ENCODE data around the gene PRG2. TPM values are rescaled to one million over a fixed set of nuclear protein-coding genes. Genes with fewer than 3 reads are reported as not detected.

Gene PRG2
- total RNA-seq, 1 experiment from 2014 or later: not detected

- no peak overlapping the region for H3K9ac ChIP-seq (ENCODE audit: low read length)
- H3K4me3 ChIP-seq (ENCODE audit: low read length): no peak overlapping the region
- H3K36me3 ChIP-seq (ENCODE audit: insufficient read depth, low read length): peaks cover 70% of the 10 kb centered on the region
- H2AFZ ChIP-seq (ENCODE audit: low read length): no peak overlapping the region
- no peaks in the 10 kb centered on the region for H3K4me1 ChIP-seq (ENCODE audit: low read length)
- peaks cover 15% of the 10 kb centered on the region; the same call in 1 of the 2 replicates for H4K20me1 ChIP-seq (ENCODE audit: insufficient read depth, low read depth, low read length)
- H3K79me2 ChIP-seq (ENCODE audit: low read length): peaks cover 3% of the 10 kb centered on the region; the same call in 1 of the 2 replicates
- H3K4me2 ChIP-seq (ENCODE audit: low read depth, low read length, poor library complexity, severe bottlenecking): no peak overlapping the region
- H3K9me2 ChIP-seq (replicated peaks; ENCODE audit: insufficient read depth, low read length): no peaks in the 10 kb centered on the region
- DNase-seq: no peak
- H3K27me3 ChIP-seq (ENCODE audit: low read length): no peaks in the 10 kb centered on the region
- no peak overlapping the region for H3K27ac ChIP-seq (ENCODE audit: low read length)
- H3K9me3 ChIP-seq (ENCODE audit: low read length): no peaks in the 10 kb centered on the region
These were observed 24.3 kb upstream of the PRG2 start for GRCh38 chr11:57414612-57415212.

GRCh38 chr11:57413681-57414080 is 23.2 kb upstream of the PRG2 start:
- Histone ChIP-seq H3K36me3 (ENCODE audit: insufficient read depth, low read length) (peaks cover 72% of the 10 kb centered on the region), H3K9me2 (replicated peaks; ENCODE audit: insufficient read depth, low read length) (no peaks in the 10 kb centered on the region), H3K9me3 (ENCODE audit: low read length) (no peaks in the 10 kb centered on the region), H3K9ac (ENCODE audit: low read length) (no peak overlapping the region), H4K20me1 (ENCODE audit: insufficient read depth, low read depth, low read length) (peaks cover 15% of the 10 kb centered on the region; the same call in 1 of the 2 replicates), H3K79me2 (ENCODE audit: low read length) (peaks cover 3% of the 10 kb centered on the region; the same call in 1 of the 2 replicates), H3K27ac (ENCODE audit: low read length) (no peak overlapping the region), H3K4me3 (ENCODE audit: low read length) (no peak overlapping the region), H3K4me2 (ENCODE audit: low read depth, low read length, poor library complexity, severe bottlenecking) (no peak overlapping the region), H3K4me1 (ENCODE audit: low read length) (no peaks in the 10 kb centered on the region), H3K27me3 (ENCODE audit: low read length) (no peaks in the 10 kb centered on the region), H2AFZ (ENCODE audit: low read length) (no peak overlapping the region)
- no peak for DNase-seq

GRCh38 chr11:57410287-57410686 is 19.8 kb upstream of the PRG2 start:
- no peaks in the 10 kb centered on the region for H3K9me3 ChIP-seq (ENCODE audit: low read length)
- DNase-seq: no peak
- H3K27me3 ChIP-seq (ENCODE audit: low read length): no peaks in the 10 kb centered on the region
- no peak overlapping the region for H3K27ac ChIP-seq (ENCODE audit: low read length)
- H3K4me3 ChIP-seq (ENCODE audit: low read length): no peak overlapping the region
- H4K20me1 ChIP-seq (ENCODE audit: insufficient read depth, low read depth, low read length): peaks cover 10% of the 10 kb centered on the region; the same call in 1 of the 2 replicates
- no peaks in the 10 kb centered on the region for H3K79me2 ChIP-seq (ENCODE audit: low read length)
- H3K36me3 ChIP-seq (ENCODE audit: insufficient read depth, low read length): peaks cover 68% of the 10 kb centered on the region
- H3K4me2 ChIP-seq (ENCODE audit: low read depth, low read length, poor library complexity, severe bottlenecking): no peak overlapping the region
- no peak overlapping the region for H3K9ac ChIP-seq (ENCODE audit: low read length)
- no peaks in the 10 kb centered on the region for H3K4me1 ChIP-seq (ENCODE audit: low read length)
- no peaks in the 10 kb centered on the region for H3K9me2 ChIP-seq (replicated peaks; ENCODE audit: insufficient read depth, low read length)
- H2AFZ ChIP-seq (ENCODE audit: low read length): no peak overlapping the region

GRCh38 chr11:57409321-57410100 is 19.1 kb upstream of the PRG2 start:
- no peak overlapping the region for H3K4me2 ChIP-seq (ENCODE audit: low read depth, low read length, poor library complexity, severe bottlenecking)
- DNase-seq: no peak

GRCh38 chr11:57408771-57409170 is 18.3 kb upstream of the PRG2 start:
- Histone ChIP-seq H3K4me2 (ENCODE audit: low read depth, low read length, poor library complexity, severe bottlenecking) (no peak overlapping the region), H3K4me3 (ENCODE audit: low read length) (no peak overlapping the region), H3K9ac (ENCODE audit: low read length) (no peak overlapping the region), H3K27ac (ENCODE audit: low read length) (no peak overlapping the region), H3K9me2 (replicated peaks; ENCODE audit: insufficient read depth, low read length) (no peaks in the 10 kb centered on the region), H4K20me1 (ENCODE audit: insufficient read depth, low read depth, low read length) (peaks cover 8% of the 10 kb centered on the region; the same call in 1 of the 2 replicates), H2AFZ (ENCODE audit: low read length) (no peak overlapping the region), H3K9me3 (ENCODE audit: low read length) (no peaks in the 10 kb centered on the region), H3K27me3 (ENCODE audit: low read length) (no peaks in the 10 kb centered on the region), H3K79me2 (ENCODE audit: low read length) (no peaks in the 10 kb centered on the region), H3K36me3 (ENCODE audit: insufficient read depth, low read length) (peaks cover 55% of the 10 kb centered on the region), H3K4me1 (ENCODE audit: low read length) (no peaks in the 10 kb centered on the region)
- DNase-seq: no peak

More at GRCh38 chr11:57409321-57410100, 19.1 kb upstream of the PRG2 start:
- Histone ChIP-seq H3K9me3 (ENCODE audit: low read length) (no peaks in the 10 kb centered on the region), H2AFZ (ENCODE audit: low read length) (no peak overlapping the region), H3K36me3 (ENCODE audit: insufficient read depth, low read length) (peaks cover 60% of the 10 kb centered on the region), H3K27ac (ENCODE audit: low read length) (no peak overlapping the region), H4K20me1 (ENCODE audit: insufficient read depth, low read depth, low read length) (peaks cover 8% of the 10 kb centered on the region; the same call in 1 of the 2 replicates), H3K79me2 (ENCODE audit: low read length) (no peaks in the 10 kb centered on the region), H3K4me1 (ENCODE audit: low read length) (no peaks in the 10 kb centered on the region), H3K4me3 (ENCODE audit: low read length) (no peak overlapping the region), H3K27me3 (ENCODE audit: low read length) (no peaks in the 10 kb centered on the region), H3K9me2 (replicated peaks; ENCODE audit: insufficient read depth, low read length) (no peaks in the 10 kb centered on the region), H3K9ac (ENCODE audit: low read length) (no peak overlapping the region)

- no peak overlapping the region for H3K4me2 ChIP-seq (ENCODE audit: low read depth, low read length, poor library complexity, severe bottlenecking)
- H3K4me3 ChIP-seq (ENCODE audit: low read length): no peak overlapping the region
- DNase-seq: no peak
- no peaks in the 10 kb centered on the region for H3K79me2 ChIP-seq (ENCODE audit: low read length)
- no peak overlapping the region for H3K27ac ChIP-seq (ENCODE audit: low read length)
- no peaks in the 10 kb centered on the region for H3K4me1 ChIP-seq (ENCODE audit: low read length)
- no peak overlapping the region for H2AFZ ChIP-seq (ENCODE audit: low read length)
- peaks cover 8% of the 10 kb centered on the region; the same call in 1 of the 2 replicates for H4K20me1 ChIP-seq (ENCODE audit: insufficient read depth, low read depth, low read length)
- peaks cover 48% of the 10 kb centered on the region for H3K36me3 ChIP-seq (ENCODE audit: insufficient read depth, low read length)
- H3K27me3 ChIP-seq (ENCODE audit: low read length): no peaks in the 10 kb centered on the region
- H3K9me3 ChIP-seq (ENCODE audit: low read length): no peaks in the 10 kb centered on the region
- H3K9me2 ChIP-seq (replicated peaks; ENCODE audit: insufficient read depth, low read length): no peaks in the 10 kb centered on the region
- H3K9ac ChIP-seq (ENCODE audit: low read length): no peak overlapping the region
These were observed 17.6 kb upstream of the PRG2 start for GRCh38 chr11:57407941-57408475.

- peaks cover 44% of the 10 kb centered on the region for H3K36me3 ChIP-seq (ENCODE audit: insufficient read depth, low read length)
- no peak overlapping the region for H3K4me2 ChIP-seq (ENCODE audit: low read depth, low read length, poor library complexity, severe bottlenecking)
- DNase-seq: no peak
These were observed 16.8 kb upstream of the PRG2 start for GRCh38 chr11:57407010-57407920.

More at GRCh38 chr11:57407010-57407920, 16.8 kb upstream of the PRG2 start:
- H2AFZ ChIP-seq (ENCODE audit: low read length): no peak overlapping the region
- no peaks in the 10 kb centered on the region for H3K4me1 ChIP-seq (ENCODE audit: low read length)
- H3K79me2 ChIP-seq (ENCODE audit: low read length): no peaks in the 10 kb centered on the region
- H3K4me3 ChIP-seq (ENCODE audit: low read length): no peak overlapping the region
- H3K9me3 ChIP-seq (ENCODE audit: low read length): no peaks in the 10 kb centered on the region
- no peaks in the 10 kb centered on the region for H3K27me3 ChIP-seq (ENCODE audit: low read length)
- H4K20me1 ChIP-seq (ENCODE audit: insufficient read depth, low read depth, low read length): peaks cover 8% of the 10 kb centered on the region; the same call in 1 of the 2 replicates
- H3K9ac ChIP-seq (ENCODE audit: low read length): no peak overlapping the region
- H3K9me2 ChIP-seq (replicated peaks; ENCODE audit: insufficient read depth, low read length): no peaks in the 10 kb centered on the region
- no peak overlapping the region for H3K27ac ChIP-seq (ENCODE audit: low read length)
